ENCODE data around the gene AIPL1. TPM values are rescaled to one million over a fixed set of nuclear protein-coding genes. Genes with fewer than 3 reads are reported as not detected.

The AIPL1 gene
- total RNA-seq, 2 donors from 2014 or later = not detected

DNA sequence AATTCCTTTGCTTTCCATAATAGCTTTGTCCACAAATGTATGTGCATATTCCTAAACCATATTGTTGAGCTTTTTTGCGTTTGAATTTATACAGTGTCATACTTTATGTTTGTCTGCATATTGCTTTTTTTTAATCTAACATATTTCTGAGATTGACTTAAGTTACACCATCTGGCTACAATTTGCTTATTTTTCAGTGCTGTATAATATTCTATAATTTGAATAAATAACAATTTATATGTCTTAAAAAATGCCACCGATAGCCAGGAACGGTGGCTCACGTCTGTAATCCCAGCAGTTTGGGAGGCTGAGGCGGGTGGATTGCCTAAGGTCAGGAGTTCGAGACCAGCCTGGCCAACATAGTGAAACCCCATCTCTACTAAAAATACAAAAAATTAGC is 7.9 kb upstream of the AIPL1 start:
- DNase-seq (ENCODE audit: low spot score) = no peak
- Histone ChIP-seq H3K4me1 (ENCODE audit: control insufficient read depth in 1 of 2, low read depth in 2 of 2) (peaks cover 0 to 16% of the 10 kb centered on the region in 2 donors), H3K27ac (no peak overlapping the region), H3K4me3 (no peak overlapping the region), H3K9me3 (no peaks in the 10 kb centered on the region), H3K27me3 (replicated peaks; ENCODE audit: insufficient read depth) (no peaks in the 10 kb centered on the region), H3K36me3 (no peaks in the 10 kb centered on the region)
- ATAC-seq (ENCODE audit: insufficient number of reproducible peaks, low FRiP score, low read depth) = no peak
- TF ChIP-seq, protein P1, sequence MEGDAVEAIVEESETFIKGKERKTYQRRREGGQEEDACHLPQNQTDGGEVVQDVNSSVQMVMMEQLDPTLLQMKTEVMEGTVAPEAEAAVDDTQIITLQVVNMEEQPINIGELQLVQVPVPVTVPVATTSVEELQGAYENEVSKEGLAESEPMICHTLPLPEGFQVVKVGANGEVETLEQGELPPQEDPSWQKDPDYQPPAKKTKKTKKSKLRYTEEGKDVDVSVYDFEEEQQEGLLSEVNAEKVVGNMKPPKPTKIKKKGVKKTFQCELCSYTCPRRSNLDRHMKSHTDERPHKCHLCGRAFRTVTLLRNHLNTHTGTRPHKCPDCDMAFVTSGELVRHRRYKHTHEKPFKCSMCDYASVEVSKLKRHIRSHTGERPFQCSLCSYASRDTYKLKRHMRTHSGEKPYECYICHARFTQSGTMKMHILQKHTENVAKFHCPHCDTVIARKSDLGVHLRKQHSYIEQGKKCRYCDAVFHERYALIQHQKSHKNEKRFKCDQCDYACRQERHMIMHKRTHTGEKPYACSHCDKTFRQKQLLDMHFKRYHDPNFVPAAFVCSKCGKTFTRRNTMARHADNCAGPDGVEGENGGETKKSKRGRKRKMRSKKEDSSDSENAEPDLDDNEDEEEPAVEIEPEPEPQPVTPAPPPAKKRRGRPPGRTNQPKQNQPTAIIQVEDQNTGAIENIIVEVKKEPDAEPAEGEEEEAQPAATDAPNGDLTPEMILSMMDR (IDR thresholded peaks at IDR 0.05) = no peak

DNA sequence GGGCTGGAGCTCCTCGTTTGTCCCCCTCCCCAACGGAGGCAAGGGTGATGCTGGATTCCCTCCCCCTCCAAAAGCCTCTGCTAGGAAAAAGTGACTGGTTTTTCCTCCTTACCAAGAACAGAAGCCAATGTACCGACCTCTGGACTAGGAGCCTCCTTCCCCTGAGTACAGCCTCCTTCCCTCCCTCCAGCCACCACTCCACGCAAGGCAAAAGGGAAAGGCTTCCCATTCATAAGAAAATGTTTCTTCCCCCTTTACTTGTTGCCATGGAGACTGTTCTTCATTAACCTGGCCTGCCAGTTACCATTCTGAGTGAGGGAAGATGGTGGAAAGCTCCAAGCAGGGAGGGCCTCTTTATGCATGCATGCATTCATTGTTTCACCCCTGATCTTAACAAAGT is 5.0 kb upstream of the AIPL1 start:
- no peak for ATAC-seq (ENCODE audit: insufficient number of reproducible peaks, low FRiP score, low read depth)
- TF ChIP-seq, protein P1 (IDR thresholded peaks at IDR 0.05) = no peak
- no peaks in the 10 kb centered on the region for H3K9me3 ChIP-seq

DNA sequence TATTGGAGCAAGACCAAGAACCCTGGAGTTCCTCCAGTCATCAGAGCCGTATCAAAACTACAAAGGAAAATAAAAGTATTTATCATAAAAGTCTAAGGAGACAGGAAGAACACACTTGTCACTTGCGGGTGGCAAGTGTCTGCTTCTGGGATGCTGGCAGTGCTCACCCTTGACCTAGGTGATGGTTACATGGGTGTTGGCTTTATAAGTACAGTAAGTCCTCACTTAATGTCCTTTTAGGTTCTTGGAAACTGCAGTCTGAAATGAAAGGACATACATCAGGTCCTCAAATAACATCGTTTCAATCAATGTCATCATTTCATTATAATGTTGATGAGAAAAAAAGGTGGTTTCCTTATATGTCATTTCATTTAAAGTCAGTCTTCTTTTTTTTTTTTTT is 3.0 kb upstream of the AIPL1 start:
- no peaks in the 10 kb centered on the region for H3K4me1 ChIP-seq (ENCODE audit: control insufficient read depth in 1 of 2, low read depth in 2 of 2)
- TF ChIP-seq, protein P1 (IDR thresholded peaks at IDR 0.05) = no peak
- H3K36me3 ChIP-seq = no peaks in the 10 kb centered on the region
- ATAC-seq (ENCODE audit: insufficient number of reproducible peaks, low FRiP score, low read depth) (no peak), DNase-seq (ENCODE audit: low spot score) (no peak)
- no peak overlapping the region for H3K4me3 ChIP-seq
- no peaks in the 10 kb centered on the region for H3K27me3 ChIP-seq (replicated peaks; ENCODE audit: insufficient read depth)
- H3K9me3 ChIP-seq = no peaks in the 10 kb centered on the region
- H3K27ac ChIP-seq = no peak overlapping the region

More for the DNA sequence above, 5.0 kb upstream of the AIPL1 start:
- no peaks in the 10 kb centered on the region for H3K36me3 ChIP-seq
- H3K27ac ChIP-seq = no peak overlapping the region
- no peak for DNase-seq (ENCODE audit: low spot score)
- H3K4me1 ChIP-seq (ENCODE audit: control insufficient read depth in 1 of 2, low read depth in 2 of 2) = peaks cover 0 to 15% of the 10 kb centered on the region in 2 donors
- H3K27me3 ChIP-seq (replicated peaks; ENCODE audit: insufficient read depth) = no peaks in the 10 kb centered on the region
- H3K4me3 ChIP-seq = no peak overlapping the region

GRCh38 chr17:6437466-6437865 is 2.5 kb upstream of the AIPL1 start:
- Histone ChIP-seq H3K4me1 (ENCODE audit: control insufficient read depth in 1 of 2, low read depth in 2 of 2) (no peaks in the 10 kb centered on the region), H3K36me3 (no peaks in the 10 kb centered on the region), H3K27me3 (replicated peaks; ENCODE audit: insufficient read depth) (no peaks in the 10 kb centered on the region), H3K27ac (no peak overlapping the region), H3K9me3 (no peaks in the 10 kb centered on the region), H3K4me3 (no peak overlapping the region)
- ATAC-seq (ENCODE audit: insufficient number of reproducible peaks, low FRiP score, low read depth) (no peak), DNase-seq (ENCODE audit: low spot score) (no peak)
- TF ChIP-seq, protein P1 (IDR thresholded peaks at IDR 0.05) = no peak

DNA sequence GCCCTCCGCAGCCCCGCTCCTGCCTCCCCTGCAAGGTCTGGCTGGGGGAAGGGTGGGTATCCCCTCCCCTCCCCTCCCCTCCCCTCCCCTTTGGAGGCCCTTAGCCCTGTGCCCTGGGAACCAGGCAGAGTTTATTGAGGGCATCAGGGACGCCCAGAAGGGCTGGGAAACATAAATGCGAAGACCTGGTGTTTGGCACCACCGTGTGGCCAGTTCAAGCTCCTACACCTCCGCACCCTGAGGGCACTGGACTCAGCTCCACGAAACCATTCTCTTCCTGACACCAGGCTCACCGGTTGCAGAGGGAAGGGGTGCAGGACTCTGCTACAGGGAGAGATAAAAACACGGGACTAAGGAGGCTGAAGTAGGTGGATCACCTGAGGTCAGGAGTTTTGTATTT is 1.0 kb upstream of the AIPL1 start:
- peaks cover under 1% of the 10 kb centered on the region for H3K9me3 ChIP-seq
- no peaks in the 10 kb centered on the region for H3K27me3 ChIP-seq (replicated peaks; ENCODE audit: insufficient read depth)
- H3K4me1 ChIP-seq (ENCODE audit: control insufficient read depth in 1 of 2, low read depth in 2 of 2) = no peaks in the 10 kb centered on the region
- no peak for ATAC-seq (ENCODE audit: insufficient number of reproducible peaks, low FRiP score, low read depth)
- DNase-seq (ENCODE audit: low spot score) = no peak
- H3K36me3 ChIP-seq = no peaks in the 10 kb centered on the region
- no peak overlapping the region for H3K4me3 ChIP-seq
- TF ChIP-seq, protein P1 (IDR thresholded peaks at IDR 0.05) = peak; percentile 82
- no peak overlapping the region for H3K27ac ChIP-seq

Data from thoracic aorta (tissue), 2 donors.